Suprapubic skin (tissue), 4 donors: ENCODE measurements around the gene SVIL.

Source experiments
- CTCF ChIP-seq, 2 donors: fragments of 200-600 bp in 1 of 2; fragments of 450-650 bp in 1 of 2; sonication (generic) in 1 of 2; IDR thresholded peaks; one replicate each; pipeline ENCODE4 v1.5.1; 2016 to 2019; ENCODE audit warnings: antibody characterized with exemption in 2 of 2, mild to moderate bottlenecking in 1 of 2, moderate library complexity in 1 of 2
- EP300 ChIP-seq: sonication (generic); formaldehyde crosslinking; IDR thresholded peaks from one replicate; pipeline ENCODE4 v1.6.1; 2017; ENCODE audit warnings: antibody characterized with exemption
- POLR2A ChIP-seq, 2 donors: fragments of 450-650 bp; IDR thresholded peaks; one replicate each; pipeline ENCODE4 v1.6.1; 2017; ENCODE audit warnings: antibody characterized with exemption in 2 of 2, mild to moderate bottlenecking in 2 of 2, moderate library complexity in 2 of 2
- POLR2AphosphoS5 ChIP-seq, 3 donors: sonication (generic); formaldehyde crosslinking; IDR thresholded peaks; one replicate each; pipeline ENCODE4 v1.6.1; 2017; ENCODE audit warnings: antibody characterized with exemption in 3 of 3

- TF ChIP-seq CTCF (IDR thresholded peaks at IDR 0.05), result no peak
- no peak for TF ChIP-seq POLR2A (IDR thresholded peaks at IDR 0.05)
- no peak for TF ChIP-seq EP300
- TF ChIP-seq POLR2AphosphoS5 (IDR thresholded peaks at IDR 0.05), result no peak
These were observed 152.8 kb downstream of the SVIL start for GRCh38 chr10:29481906-29482440.
